ENCODE results near the gene BRDT.

- TF ChIP-seq SP1 (IDR thresholded peaks at IDR 0.05) (no peak), PKNOX1 (IDR thresholded peaks at IDR 0.05) (no peak), FOXM1 (IDR thresholded peaks at IDR 0.05; ENCODE audit: borderline replicate concordance) (no peak), TARDBP (IDR thresholded peaks at IDR 0.05) (no peak), CTBP1 (IDR thresholded peaks at IDR 0.05; ENCODE audit: borderline replicate concordance) (no peak)
These were observed 81.5 kb downstream of the BRDT start for GRCh38 chr1:92030656-92031107.
